ENCODE results near the gene CACNB4. TPM values are rescaled to one million over a fixed set of nuclear protein-coding genes. Genes with fewer than 3 reads are reported as not detected.

CACNB4 gene
- total RNA-seq, 1 donor from 2014 or later, result 4.9 TPM

DNA sequence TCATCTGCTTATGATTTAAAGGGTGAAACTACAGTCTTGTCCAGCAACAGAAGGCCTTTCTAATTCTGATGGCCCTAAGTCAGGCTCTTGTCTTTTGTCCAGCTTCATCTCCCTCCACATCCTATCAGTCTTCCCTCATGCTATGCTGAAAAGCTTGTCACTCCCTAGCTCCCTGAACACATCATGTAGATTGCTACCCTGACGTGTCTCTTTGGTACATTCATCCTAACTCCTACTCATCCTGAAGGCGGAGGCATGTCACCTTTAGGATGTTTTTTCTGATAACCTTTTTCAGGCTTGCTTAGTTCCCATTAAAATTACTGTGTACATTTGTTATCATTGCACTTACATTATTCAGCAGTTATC is 192.2 kb downstream of the CACNB4 start:
- intact Hi-C loops (cut with DNase I), result no loop called here
- TF ChIP-seq POLR2AphosphoS5 (IDR thresholded peaks at IDR 0.05; ENCODE audit: insufficient read depth in 1 of 2, low read depth in 1 of 2), result no peak
- TF ChIP-seq, protein P1, sequence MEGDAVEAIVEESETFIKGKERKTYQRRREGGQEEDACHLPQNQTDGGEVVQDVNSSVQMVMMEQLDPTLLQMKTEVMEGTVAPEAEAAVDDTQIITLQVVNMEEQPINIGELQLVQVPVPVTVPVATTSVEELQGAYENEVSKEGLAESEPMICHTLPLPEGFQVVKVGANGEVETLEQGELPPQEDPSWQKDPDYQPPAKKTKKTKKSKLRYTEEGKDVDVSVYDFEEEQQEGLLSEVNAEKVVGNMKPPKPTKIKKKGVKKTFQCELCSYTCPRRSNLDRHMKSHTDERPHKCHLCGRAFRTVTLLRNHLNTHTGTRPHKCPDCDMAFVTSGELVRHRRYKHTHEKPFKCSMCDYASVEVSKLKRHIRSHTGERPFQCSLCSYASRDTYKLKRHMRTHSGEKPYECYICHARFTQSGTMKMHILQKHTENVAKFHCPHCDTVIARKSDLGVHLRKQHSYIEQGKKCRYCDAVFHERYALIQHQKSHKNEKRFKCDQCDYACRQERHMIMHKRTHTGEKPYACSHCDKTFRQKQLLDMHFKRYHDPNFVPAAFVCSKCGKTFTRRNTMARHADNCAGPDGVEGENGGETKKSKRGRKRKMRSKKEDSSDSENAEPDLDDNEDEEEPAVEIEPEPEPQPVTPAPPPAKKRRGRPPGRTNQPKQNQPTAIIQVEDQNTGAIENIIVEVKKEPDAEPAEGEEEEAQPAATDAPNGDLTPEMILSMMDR (IDR thresholded peaks at IDR 0.05), result no peak
- Histone ChIP-seq H3K27me3 (no peaks in the 10 kb centered on the region), H3K4me3 (no peak overlapping the region), H3K27ac (no peak overlapping the region), H3K36me3 (no peaks in the 10 kb centered on the region), H3K9me3 (no peaks in the 10 kb centered on the region), H3K4me1 (peaks cover 11% of the 10 kb centered on the region)
- DNase-seq (ENCODE audit: extremely low spot score in 2 of 2), result no peak

DNA sequence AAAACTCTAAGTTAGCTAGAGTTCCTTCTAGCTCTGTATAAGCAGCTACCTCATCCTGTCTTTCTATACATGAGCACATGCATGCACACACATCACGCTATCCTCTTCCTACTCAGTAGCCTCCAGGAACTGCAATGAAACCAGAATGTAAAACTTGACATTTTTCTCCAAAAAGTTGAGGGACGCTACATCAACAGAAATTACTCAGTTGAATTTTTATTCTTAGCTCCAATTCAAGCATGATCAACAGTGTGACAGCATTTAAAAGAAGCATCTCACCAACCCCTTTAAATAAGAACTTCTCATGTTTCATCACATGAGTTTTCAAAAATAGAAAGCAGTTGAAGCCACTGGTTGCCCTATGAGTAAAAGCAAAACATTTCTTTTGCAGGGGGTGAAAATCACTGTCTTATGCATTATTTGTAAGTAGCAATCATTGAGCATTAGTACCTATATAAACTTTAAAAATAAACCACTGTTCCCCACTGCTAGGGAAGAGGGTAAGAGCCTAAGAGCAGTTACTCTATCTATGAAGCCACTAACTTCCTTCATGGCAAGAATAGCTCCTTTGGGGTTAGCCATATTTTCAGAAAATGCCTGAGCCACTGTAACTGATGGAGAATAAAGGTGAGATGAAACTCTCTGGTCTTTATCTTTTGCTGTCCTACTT is 192.7 kb downstream of the CACNB4 start:
- no peaks in the 10 kb centered on the region for H3K27me3 ChIP-seq
- intact Hi-C loops (cut with DNase I), result no loop called here
- no peak for DNase-seq (ENCODE audit: extremely low spot score in 2 of 2)
- H3K4me1 ChIP-seq, result peaks cover 11% of the 10 kb centered on the region
- no peaks in the 10 kb centered on the region for H3K9me3 ChIP-seq
- H3K27ac ChIP-seq, result no peak overlapping the region
- no peaks in the 10 kb centered on the region for H3K36me3 ChIP-seq
- TF ChIP-seq POLR2AphosphoS5 (IDR thresholded peaks at IDR 0.05; ENCODE audit: insufficient read depth in 1 of 2, low read depth in 1 of 2) (no peak), POLR2A (IDR thresholded peaks at IDR 0.05) (no peak)
- TF ChIP-seq, protein P1 (IDR thresholded peaks at IDR 0.05), result no peak
- H3K4me3 ChIP-seq, result no peak overlapping the region

DNA sequence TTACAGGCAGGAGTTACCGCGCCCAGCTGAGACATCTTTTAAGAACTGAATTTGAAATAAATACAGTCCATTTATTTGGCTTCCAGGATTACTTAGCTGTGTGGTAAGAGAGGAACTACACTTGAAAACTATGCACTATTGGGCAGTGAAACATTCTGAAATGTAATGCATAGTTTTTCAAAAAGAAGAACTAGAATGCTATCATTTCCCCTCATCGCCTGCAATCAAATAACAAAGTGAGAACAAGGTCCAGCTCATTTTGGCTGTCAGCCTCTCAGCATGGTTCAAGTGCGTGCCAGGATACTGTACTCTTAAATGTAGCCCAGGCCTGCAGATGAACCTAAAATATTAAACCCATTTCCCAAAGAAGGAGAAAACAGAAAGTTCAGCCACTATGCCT is 194.0 kb downstream of the CACNB4 start:
- H3K27me3 ChIP-seq, result no peaks in the 10 kb centered on the region
- intact Hi-C loops (cut with DNase I), result no loop called here
- DNase-seq (ENCODE audit: extremely low spot score in 2 of 2), result no peak
- no peak overlapping the region for H3K27ac ChIP-seq
- TF ChIP-seq POLR2AphosphoS5 (IDR thresholded peaks at IDR 0.05; ENCODE audit: insufficient read depth in 1 of 2, low read depth in 1 of 2) (no peak), POLR2A (IDR thresholded peaks at IDR 0.05) (no peak)
- TF ChIP-seq, protein P1 (IDR thresholded peaks at IDR 0.05), result no peak
- peaks cover 11% of the 10 kb centered on the region for H3K4me1 ChIP-seq
- H3K4me3 ChIP-seq, result no peak overlapping the region
- H3K9me3 ChIP-seq, result no peaks in the 10 kb centered on the region
- H3K36me3 ChIP-seq, result no peaks in the 10 kb centered on the region

DNA sequence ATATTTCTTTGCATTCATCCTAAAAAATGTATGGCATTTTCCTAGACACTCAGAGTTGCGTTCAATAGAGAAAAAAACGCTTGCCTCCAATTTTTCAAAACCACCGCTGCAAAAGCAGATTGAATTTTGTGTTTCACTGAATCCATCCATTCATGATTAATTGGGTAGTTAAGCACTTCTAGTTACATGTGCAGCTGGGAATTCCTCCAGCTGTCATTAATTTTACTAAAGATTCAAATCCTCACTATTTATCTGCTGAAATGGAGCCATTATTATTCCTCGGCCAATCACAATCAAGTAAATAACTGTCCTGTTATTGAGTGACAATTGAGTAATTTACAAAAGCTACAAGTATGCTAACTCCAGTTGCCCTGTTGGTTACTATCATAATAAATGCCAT is 194.8 kb downstream of the CACNB4 start:
- TF ChIP-seq POLR2A (IDR thresholded peaks at IDR 0.05) (no peak), POLR2AphosphoS5 (IDR thresholded peaks at IDR 0.05; ENCODE audit: insufficient read depth in 1 of 2, low read depth in 1 of 2) (no peak)
- TF ChIP-seq, protein P1 (IDR thresholded peaks at IDR 0.05), result no peak
- Histone ChIP-seq H3K9me3 (no peaks in the 10 kb centered on the region), H3K27ac (no peak overlapping the region), H3K4me3 (no peak overlapping the region), H3K36me3 (no peaks in the 10 kb centered on the region), H3K27me3 (no peaks in the 10 kb centered on the region), H3K4me1 (peaks cover 11% of the 10 kb centered on the region)
- no peak for DNase-seq (ENCODE audit: extremely low spot score in 2 of 2)
- intact Hi-C loops (cut with DNase I), result no loop called here

DNA sequence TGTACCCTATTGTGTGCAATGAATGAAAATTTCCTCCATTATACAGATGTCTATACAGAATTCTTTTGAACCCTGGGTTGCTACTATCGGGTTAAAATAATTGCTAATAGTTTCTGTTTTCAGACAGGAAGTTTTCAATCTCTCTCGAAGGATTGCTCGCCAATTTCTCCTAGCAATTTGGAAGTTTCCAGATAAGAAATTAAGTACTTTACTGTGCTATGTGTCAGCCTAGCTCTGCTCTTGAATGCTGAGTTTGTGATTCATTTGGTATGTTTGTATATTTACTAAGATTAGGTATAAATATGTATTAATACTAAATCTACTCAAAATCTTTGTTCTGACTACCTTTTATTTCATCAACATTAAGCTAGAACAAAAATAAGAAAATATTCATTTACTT is 196.0 kb downstream of the CACNB4 start:
- no peak overlapping the region for H3K27ac ChIP-seq
- intact Hi-C loops (cut with DNase I), result no loop called here
- no peaks in the 10 kb centered on the region for H3K36me3 ChIP-seq
- H3K4me3 ChIP-seq, result no peak overlapping the region
- no peak for TF ChIP-seq POLR2A (IDR thresholded peaks at IDR 0.05)
- TF ChIP-seq, protein P1 (IDR thresholded peaks at IDR 0.05), result no peak
- no peak for TF ChIP-seq POLR2AphosphoS5 (IDR thresholded peaks at IDR 0.05; ENCODE audit: insufficient read depth in 1 of 2, low read depth in 1 of 2)
- no peaks in the 10 kb centered on the region for H3K27me3 ChIP-seq
- no peak for DNase-seq (ENCODE audit: extremely low spot score in 2 of 2)
- no peaks in the 10 kb centered on the region for H3K9me3 ChIP-seq
- peaks cover 11% of the 10 kb centered on the region for H3K4me1 ChIP-seq
